Measurements from ENCODE around the gene IFNB1. TPM values are rescaled to one million over a fixed set of nuclear protein-coding genes. Genes with fewer than 3 reads are reported as not detected.
A peak's percentile ranks its signal among the peaks of the same experiment; 100 is the strongest.

Gene IFNB1
- total RNA-seq, 1 donor from 2014 or later = not detected

GRCh38 chr9:21031808-21032183, 45.9 kb downstream of the IFNB1 start:
- Mint-ChIP-seq H3K36me3 (ENCODE audit: low read depth) (no peaks in the 10 kb centered on the region), H3K27ac (ENCODE audit: unreplicated experiment) (no peak overlapping the region), H3K27me3 (ENCODE audit: low read depth) (no peaks in the 10 kb centered on the region), H3K9me3 (no peaks in the 10 kb centered on the region), H3K4me3 (peak overlapping the region; percentile 20), H3K4me1 (no peaks in the 10 kb centered on the region)
- no peak for DNase-seq (ENCODE audit: low read depth, low spot score)
- no peak for TF ChIP-seq CTCF (conservative IDR thresholded peaks at IDR 0.05)

- H3K4me1 Mint-ChIP-seq = no peaks in the 10 kb centered on the region
- H3K9me3 Mint-ChIP-seq = no peaks in the 10 kb centered on the region
- no peaks in the 10 kb centered on the region for H3K36me3 Mint-ChIP-seq (ENCODE audit: low read depth)
- peak; percentile 26 for DNase-seq (ENCODE audit: low read depth, low spot score)
- no peaks in the 10 kb centered on the region for H3K27me3 Mint-ChIP-seq (ENCODE audit: low read depth)
- TF ChIP-seq CTCF (conservative IDR thresholded peaks at IDR 0.05) = no peak
- H3K4me3 Mint-ChIP-seq = peak within 1 kb of the TSS; percentile 72
- H3K27ac Mint-ChIP-seq (ENCODE audit: unreplicated experiment) = no peak within 1 kb of the TSS
Observed at GRCh38 chr9:21031091-21031807, 46.5 kb downstream of the IFNB1 start, which contains the start of gene HACD4. Gene HACD4, minus strand, starts transcription at chr9:21031640. Its CDS starts 50 bp downstream, at chr9:21031590.

- Mint-ChIP-seq H3K27me3 (ENCODE audit: low read depth) (no peaks in the 10 kb centered on the region), H3K4me1 (no peaks in the 10 kb centered on the region), H3K4me3 (no peak overlapping the region), H3K27ac (ENCODE audit: unreplicated experiment) (no peak overlapping the region), H3K9me3 (no peaks in the 10 kb centered on the region), H3K36me3 (ENCODE audit: low read depth) (no peaks in the 10 kb centered on the region)
- no peak for DNase-seq (ENCODE audit: low read depth, low spot score)
- TF ChIP-seq CTCF (conservative IDR thresholded peaks at IDR 0.05) = no peak
Observed at GRCh38 chr9:21030389-21031035, 47.2 kb downstream of the IFNB1 start.

GRCh38 chr9:21029661-21030060, 48.1 kb downstream of the IFNB1 start:
- no peaks in the 10 kb centered on the region for H3K27me3 Mint-ChIP-seq (ENCODE audit: low read depth)
- H3K4me1 Mint-ChIP-seq = no peaks in the 10 kb centered on the region
- no peak overlapping the region for H3K4me3 Mint-ChIP-seq
- H3K9me3 Mint-ChIP-seq = no peaks in the 10 kb centered on the region
- H3K36me3 Mint-ChIP-seq (ENCODE audit: low read depth) = no peaks in the 10 kb centered on the region
- no peak overlapping the region for H3K27ac Mint-ChIP-seq (ENCODE audit: unreplicated experiment)
- no peak for DNase-seq (ENCODE audit: low read depth, low spot score)
- TF ChIP-seq CTCF (conservative IDR thresholded peaks at IDR 0.05) = no peak

- H3K36me3 Mint-ChIP-seq (ENCODE audit: low read depth) = no peaks in the 10 kb centered on the region
- no peak overlapping the region for H3K4me3 Mint-ChIP-seq
- H3K4me1 Mint-ChIP-seq = no peaks in the 10 kb centered on the region
- no peak for DNase-seq (ENCODE audit: low read depth, low spot score)
- H3K27me3 Mint-ChIP-seq (ENCODE audit: low read depth) = no peaks in the 10 kb centered on the region
- H3K27ac Mint-ChIP-seq (ENCODE audit: unreplicated experiment) = no peak overlapping the region
- H3K9me3 Mint-ChIP-seq = no peaks in the 10 kb centered on the region
- TF ChIP-seq CTCF (conservative IDR thresholded peaks at IDR 0.05) = no peak
Observed at GRCh38 chr9:21028466-21028865, 49.3 kb downstream of the IFNB1 start.
